IPS DF 6.9 (cell line): ENCODE results near the gene NEIL1.
"Not testable (repeated sequence)": the region's sequence is repeated elsewhere in the genome, so short reads cannot be mapped to it uniquely, and the experiment has no call there.

Source experiments
- DNase-seq: peaks from one replicate; pipeline ENCODE4 v3.0.0-alpha.2; 2013; ENCODE audit warnings: low read depth, low spot score
- H3K27ac ChIP-seq: one replicate; pipeline ENCODE4 v1.5.1; 2013; ENCODE audit warnings: low read length, control low read depth
- H3K27me3 ChIP-seq: 2 replicates; pipeline ENCODE4 v1.6.1; 2013; ENCODE audit warnings: mild to moderate bottlenecking, low read length; ENCODE audit not compliant: control insufficient read depth, insufficient read depth
- H3K36me3 ChIP-seq: 2 replicates; pipeline ENCODE4 v1.6.1; 2013; ENCODE audit warnings: low read length; ENCODE audit not compliant: control insufficient read depth, insufficient read depth
- H3K4me1 ChIP-seq: 2 replicates; pipeline ENCODE4 v1.6.1; 2013; ENCODE audit warnings: low read length; ENCODE audit not compliant: control insufficient read depth, insufficient read depth
- H3K4me3 ChIP-seq: 2 replicates; pipeline ENCODE4 v1.5.1; 2013; ENCODE audit warnings: mild to moderate bottlenecking, low read length
- H3K9me3 ChIP-seq: 2 replicates; pipeline ENCODE4 v1.6.1; 2013; ENCODE audit warnings: low read length, inconsistent platforms; ENCODE audit not compliant: control insufficient read depth, insufficient read depth
- WGBS: extraction: QIAGEN DNeasy Blood & Tissue Kit; methylation state at CpG from one replicate; pipeline ENCODE4 v1.1.7; 2013; ENCODE audit warnings: mixed read lengths, missing lambda C conversion rate; ENCODE audit not compliant: insufficient read length, insufficient coverage; 5-methylcytosine and 5-hydroxymethylcytosine counted together

NEIL1 gene

DNA sequence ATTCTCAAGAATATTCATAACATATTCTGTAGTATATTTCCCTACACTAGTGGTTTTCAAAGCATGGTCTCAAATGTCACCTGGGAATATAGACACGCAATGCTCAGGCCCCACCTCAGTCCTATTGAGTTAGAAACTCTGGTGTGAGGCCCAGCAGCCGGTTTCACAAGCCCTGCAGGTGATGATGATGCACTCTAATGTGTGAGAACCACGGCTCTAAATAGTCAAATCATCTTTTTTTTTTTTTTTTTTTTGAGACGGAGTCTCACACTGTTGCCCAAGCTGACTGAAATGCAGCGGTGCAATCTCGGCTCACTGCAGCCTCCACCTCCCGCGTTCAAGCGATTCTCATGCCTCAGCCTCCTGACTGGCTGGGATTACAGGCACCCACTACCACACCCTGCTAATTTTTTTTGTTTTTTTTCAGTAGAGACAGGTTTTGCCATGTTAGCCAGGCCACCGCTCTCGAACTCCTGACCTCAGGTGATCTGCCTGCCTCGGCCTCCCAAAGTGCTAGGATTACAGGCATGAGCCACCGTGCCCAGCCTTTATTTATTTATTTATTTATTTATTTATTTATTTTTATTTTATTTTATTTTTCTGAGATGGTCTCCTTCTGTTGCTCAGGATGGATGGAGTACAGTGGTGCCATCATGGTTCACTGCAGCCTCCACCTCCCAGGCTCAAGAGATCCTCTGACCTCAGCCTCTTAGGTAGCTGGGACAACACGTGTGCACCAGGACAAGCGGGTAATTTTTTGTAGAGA, 13.0 kb upstream of the NEIL1 start:
- H3K36me3 ChIP-seq, H3K27me3 ChIP-seq, H3K4me3 ChIP-seq, H3K4me1 ChIP-seq, H3K27ac ChIP-seq, DNase-seq, H3K9me3 ChIP-seq: not testable (repeated sequence)
- WGBS: no CpG with 5 or more reads among the region's 15 CpGs

DNA sequence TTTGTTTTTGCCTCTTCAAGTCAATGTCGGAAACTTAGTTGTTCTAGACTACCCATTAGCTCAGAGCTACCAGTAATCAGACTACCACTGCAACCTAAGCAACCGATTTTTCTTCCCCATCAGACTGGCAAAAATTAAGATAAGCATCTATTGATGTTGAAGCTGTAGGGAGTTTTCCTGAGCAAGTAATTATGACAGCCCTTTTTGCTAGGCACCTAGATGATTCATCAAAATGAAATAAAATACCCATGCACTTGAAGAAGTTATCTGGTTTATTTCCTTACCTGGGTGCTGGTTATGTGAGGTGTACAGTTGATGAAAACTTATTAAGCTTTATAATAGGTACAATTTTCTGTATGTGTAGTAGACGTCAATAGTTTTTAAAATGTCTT, 11.5 kb upstream of the NEIL1 start:
- H3K4me1 ChIP-seq: no peaks in the 10 kb centered on the region
- DNase-seq: no peak
- no peaks in the 10 kb centered on the region for H3K27me3 ChIP-seq
- H3K9me3 ChIP-seq: no peaks in the 10 kb centered on the region
- H3K4me3 ChIP-seq: no peak overlapping the region; the same call in 1 of the 2 replicates
- no CpG with 5 or more reads among the region's 3 CpGs for WGBS
- H3K27ac ChIP-seq: no peak overlapping the region
- H3K36me3 ChIP-seq: peaks cover 12% of the 10 kb centered on the region

DNA sequence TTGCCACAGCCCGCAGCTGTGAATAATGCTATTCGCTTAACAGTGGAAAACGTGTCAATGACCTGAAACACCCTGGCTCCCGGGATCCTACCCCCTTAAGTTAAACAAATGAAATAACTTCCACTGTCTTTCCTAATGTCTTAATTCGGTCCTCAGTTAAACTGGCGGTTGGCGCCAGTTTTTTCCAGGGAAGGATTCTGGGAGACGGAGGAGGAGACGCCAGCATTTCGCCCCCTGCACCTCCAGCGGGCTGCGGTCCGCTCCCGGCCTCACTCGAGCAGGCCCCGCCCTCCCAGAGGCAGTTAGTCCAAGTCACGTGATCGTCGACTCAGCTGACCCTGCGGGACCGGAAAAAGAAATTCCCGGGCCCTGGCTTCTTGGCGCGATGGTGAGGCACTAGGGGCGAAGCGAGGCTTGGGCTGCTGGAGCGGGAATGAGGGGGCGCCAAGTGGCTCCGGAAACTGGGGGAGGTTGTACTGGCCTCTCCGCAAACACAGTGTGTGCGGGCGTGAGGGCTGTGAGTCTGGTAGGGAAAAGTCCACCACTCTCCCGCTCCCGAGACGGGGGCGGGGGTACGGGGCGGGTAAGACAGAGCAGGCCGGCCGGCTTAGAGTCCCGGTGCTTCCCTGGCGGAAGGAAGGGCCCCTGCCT, 11.0 kb upstream of the NEIL1 start, which contains the start of gene COMMD4:
Gene COMMD4, plus strand, starts transcription at position 359 of the 651 bp plus-strand sequence. Its CDS starts 27 bp downstream, at position 386.
- no CpG with 5 or more reads among the region's 42 CpGs for WGBS
- H3K9me3 ChIP-seq: no peaks in the 10 kb centered on the region
- peak; percentile 87 for DNase-seq
- H3K27ac ChIP-seq: no peak within 1 kb of the TSS
- no peaks in the 10 kb centered on the region for H3K27me3 ChIP-seq
- H3K36me3 ChIP-seq: peaks cover 12% of the 10 kb centered on the region
- H3K4me3 ChIP-seq: peak within 1 kb of the TSS; percentile 91
- H3K4me1 ChIP-seq: no peaks in the 10 kb centered on the region

DNA sequence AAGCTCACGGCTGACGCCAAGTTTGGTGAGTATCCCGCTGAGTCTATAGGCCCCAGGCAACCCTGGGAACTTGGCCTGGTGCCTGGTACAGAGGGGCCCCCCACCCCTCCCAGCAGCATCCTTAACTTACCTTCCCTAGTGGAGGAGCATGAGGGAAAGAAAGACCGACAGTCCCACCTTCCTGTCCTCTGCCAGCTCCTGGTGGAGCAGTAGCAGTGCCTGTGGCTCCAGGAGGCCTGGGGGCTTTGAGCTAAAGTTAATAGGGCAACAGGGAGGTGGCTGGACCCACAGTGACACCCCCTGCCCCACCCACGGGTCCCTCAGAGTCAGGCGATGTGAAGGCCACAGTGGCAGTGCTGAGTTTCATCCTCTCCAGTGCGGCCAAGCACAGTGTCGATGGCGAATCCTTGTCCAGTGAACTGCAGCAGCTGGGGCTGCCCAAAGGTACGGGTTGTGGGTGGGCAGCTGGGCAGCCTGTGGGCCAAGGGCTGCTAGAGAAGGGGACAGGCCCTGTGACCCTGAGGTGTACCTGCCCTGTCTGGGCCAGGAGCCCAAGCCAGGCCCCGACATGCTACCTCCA, 8.1 kb upstream of the NEIL1 start:
- no peak for DNase-seq
- no peak overlapping the region for H3K27ac ChIP-seq
- peaks cover 12% of the 10 kb centered on the region for H3K36me3 ChIP-seq
- no peaks in the 10 kb centered on the region for H3K9me3 ChIP-seq
- no peaks in the 10 kb centered on the region for H3K4me1 ChIP-seq
- H3K27me3 ChIP-seq: no peaks in the 10 kb centered on the region
- H3K4me3 ChIP-seq: no peak overlapping the region
- WGBS: no CpG with 5 or more reads among the region's 11 CpGs

DNA sequence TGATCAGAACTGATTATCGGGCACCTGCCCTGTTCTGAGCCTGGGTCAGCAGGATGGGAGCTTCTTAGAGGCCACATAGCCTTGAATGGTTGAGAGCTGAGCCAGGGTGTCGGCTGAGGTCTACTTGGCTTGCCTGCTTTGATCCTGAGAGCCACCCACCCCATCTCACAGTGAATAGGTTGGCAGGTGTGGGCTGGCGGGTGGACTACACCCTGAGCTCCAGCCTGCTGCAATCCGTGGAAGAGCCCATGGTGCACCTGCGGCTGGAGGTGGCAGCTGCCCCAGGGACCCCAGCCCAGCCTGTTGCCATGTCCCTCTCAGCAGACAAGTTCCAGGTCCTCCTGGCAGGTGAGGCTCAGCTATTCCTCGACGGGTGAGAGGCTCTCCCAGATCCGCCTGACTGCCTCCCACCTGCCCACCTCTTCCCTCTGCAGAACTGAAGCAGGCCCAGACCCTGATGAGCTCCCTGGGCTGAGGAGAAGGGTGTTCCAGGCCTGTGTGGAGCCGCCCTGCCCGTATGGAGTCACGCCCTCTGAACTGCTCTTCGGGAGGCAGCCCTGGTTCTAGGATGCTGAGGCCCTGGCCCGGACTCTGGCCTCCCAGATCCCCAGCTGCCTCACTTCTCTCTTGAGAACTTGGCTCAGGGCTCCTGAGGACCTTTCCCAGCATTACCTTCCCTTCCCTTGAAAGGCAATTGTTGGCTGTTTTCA, 7.2 kb upstream of the NEIL1 start:
- Histone ChIP-seq H3K27ac (no peak overlapping the region), H3K9me3 (no peaks in the 10 kb centered on the region), H3K36me3 (peaks cover 12% of the 10 kb centered on the region), H3K4me1 (no peaks in the 10 kb centered on the region), H3K4me3 (no peak overlapping the region), H3K27me3 (no peaks in the 10 kb centered on the region)
- no CpG with 5 or more reads among the region's 13 CpGs for WGBS
- DNase-seq: no peak

DNA sequence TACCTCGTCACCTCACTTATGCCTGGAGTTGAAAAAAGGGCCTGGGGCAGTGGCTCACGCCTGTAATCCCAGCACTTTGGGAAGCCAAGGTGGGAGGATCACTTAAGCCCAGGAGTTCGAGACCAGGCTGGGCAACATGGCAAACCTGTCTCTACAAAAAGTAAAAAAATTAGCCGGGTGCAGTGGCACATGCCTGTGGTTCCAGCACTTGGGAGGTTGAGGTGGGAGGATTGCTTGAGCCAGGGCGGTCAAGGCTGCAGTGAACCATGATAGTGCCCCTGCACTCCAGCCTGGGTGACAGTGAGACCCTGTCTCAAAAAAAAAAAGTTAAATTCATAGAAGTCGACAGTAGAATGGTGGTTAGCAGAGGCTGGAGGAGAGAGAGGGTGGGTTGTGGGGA, 4.6 kb upstream of the NEIL1 start:
- no CpG with 5 or more reads among the region's 6 CpGs for whole genome bisulfite sequencing
- Histone ChIP-seq H3K4me3 (no peak overlapping the region), H3K36me3 (peaks cover 12% of the 10 kb centered on the region), H3K4me1 (no peaks in the 10 kb centered on the region), H3K27me3 (no peaks in the 10 kb centered on the region), H3K27ac (no peak overlapping the region), H3K9me3 (no peaks in the 10 kb centered on the region)
- DNase-seq: no peak

DNA sequence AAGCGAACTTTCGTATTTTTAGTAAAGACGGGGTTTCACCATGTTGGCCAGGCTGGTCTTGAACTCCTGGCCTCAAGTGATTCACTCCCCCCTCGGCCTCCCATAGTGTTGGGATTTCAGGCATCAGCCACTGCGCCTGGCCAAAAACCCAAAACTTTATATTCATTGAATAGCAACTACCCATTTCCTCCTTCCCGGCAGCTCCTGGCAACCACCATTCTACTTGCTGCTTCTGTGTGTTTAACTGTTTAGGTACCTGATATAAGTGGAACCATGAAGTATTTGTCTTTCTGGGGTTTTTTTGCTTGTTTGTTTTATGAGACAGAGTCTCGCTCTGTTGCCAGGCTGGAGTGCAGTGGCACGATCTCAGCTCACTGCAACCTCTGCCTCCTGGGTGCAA, 2.9 kb upstream of the NEIL1 start:
- WGBS: no CpG with 5 or more reads among the region's 8 CpGs
- H3K4me3 ChIP-seq, H3K4me1 ChIP-seq, H3K27ac ChIP-seq, DNase-seq, H3K36me3 ChIP-seq, H3K9me3 ChIP-seq, H3K27me3 ChIP-seq: not testable (repeated sequence)

DNA sequence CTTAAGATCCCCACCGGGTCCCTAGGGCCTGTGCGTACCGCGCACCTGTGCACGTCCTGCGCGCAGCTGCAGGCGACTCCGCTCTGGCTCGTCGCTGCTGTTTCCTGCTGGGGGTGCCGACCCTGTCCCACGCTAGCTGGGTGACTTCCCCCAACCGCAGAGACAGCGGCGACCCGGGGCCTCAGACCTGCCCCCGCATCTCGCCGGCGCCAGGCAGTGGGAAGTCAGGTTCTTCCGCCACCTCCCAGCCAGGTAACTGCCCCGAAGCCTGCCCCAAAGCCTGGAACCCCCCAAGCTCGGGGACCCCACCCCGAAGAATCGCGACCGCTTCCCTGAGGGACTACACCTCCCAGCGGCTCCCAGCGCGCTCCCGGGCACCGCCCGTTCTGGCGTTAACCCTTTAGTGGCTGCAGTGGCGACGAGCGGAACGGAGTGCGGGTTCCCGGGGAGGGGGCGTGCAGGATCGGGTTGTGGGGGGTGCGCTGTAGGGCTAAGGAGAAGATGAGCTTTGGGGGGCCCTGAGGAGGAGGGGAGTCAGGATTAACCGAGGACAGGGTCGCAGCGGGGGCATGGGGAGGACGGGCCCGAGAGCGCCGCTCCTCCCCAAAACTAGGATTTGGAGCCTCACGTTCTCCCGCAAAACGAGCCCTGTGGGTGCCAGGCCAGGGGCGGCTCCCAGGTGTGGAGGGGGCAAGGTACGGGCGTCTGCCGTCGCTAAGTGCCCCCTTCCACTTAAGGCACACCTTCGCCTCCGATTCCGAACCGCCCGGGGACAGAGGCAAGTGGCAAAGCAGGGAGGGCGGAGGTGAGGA, 589 bp downstream of the NEIL1 start:
- Histone ChIP-seq H3K36me3 (no peaks in the 10 kb centered on the region), H3K4me3 (peak overlapping the region; percentile 72), H3K27ac (no peak overlapping the region), H3K27me3 (peaks cover 3% of the 10 kb centered on the region; the same call in 1 of the 2 replicates), H3K4me1 (no peaks in the 10 kb centered on the region), H3K9me3 (no peaks in the 10 kb centered on the region)
- no CpG with 5 or more reads among the region's 65 CpGs for WGBS
- no peak for DNase-seq

DNA sequence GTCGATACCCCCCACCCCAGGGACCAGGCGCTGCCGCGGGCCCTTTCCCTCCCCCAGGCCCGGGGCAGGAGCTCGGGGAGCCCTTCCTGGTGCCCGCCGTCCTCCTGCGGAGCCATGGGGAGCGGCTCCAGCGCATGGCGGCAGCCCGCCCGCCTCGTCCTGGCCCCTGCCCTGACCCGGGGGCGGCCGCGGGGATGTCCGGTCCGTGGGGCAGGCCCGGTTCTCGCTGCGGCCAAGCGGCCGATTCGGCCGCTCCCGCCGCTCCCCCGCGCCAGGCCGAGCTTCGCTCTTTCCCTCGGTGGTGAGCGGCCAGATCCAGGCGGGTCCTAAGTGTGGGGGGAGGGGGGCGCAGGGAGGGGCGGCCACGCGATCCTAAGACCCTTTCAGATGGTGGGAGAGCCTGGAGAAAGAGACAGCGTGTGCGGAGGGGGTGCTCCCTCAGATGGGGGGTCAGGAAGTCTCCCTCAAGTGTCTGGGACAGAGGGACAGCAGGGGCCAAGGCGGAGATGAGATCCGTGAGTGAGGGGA, 1.3 kb downstream of the NEIL1 start:
- no peaks in the 10 kb centered on the region for H3K9me3 ChIP-seq
- peak overlapping the region; percentile 72; the same call in 1 of the 2 replicates for H3K4me3 ChIP-seq
- DNase-seq: no peak
- H3K36me3 ChIP-seq: no peaks in the 10 kb centered on the region
- H3K27ac ChIP-seq: no peak overlapping the region
- WGBS: no CpG with 5 or more reads among the region's 45 CpGs
- H3K27me3 ChIP-seq: peaks cover 3% of the 10 kb centered on the region; the same call in 1 of the 2 replicates
- H3K4me1 ChIP-seq: no peaks in the 10 kb centered on the region
